NCI-H1694 (cell line): ENCODE measurements around the gene PLXNA2.

Experiments used
- DNase-seq: peaks from one replicate; lab custom pipeline; 2025; lab: John Stamatoyannopoulos, UW

The PLXNA2 gene

GRCh38 chr1:208179263-208179816 lies 64.8 kb downstream of the PLXNA2 start:
- no peak for DNase-seq

DNA sequence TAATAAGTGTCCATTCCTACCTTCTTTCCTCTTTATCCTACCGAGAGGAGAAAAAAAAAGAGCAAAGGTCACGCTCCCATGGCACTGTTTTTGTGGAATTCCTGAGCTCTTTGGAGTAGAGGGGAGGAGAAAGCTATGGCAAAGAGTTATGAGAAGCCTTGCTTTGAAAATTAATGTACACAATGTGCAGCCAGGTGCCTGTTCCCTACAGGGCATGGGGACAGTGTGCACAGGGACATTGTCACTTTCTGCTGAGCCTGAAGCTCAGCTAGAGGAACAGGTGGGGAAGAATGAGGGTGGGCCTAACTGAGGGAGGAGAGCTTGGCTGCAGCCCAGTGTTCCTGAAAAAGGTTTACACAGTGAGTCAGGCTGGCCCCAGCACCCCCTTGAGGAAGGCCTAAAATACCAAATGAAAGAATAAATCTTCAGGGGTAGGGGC lies 66.1 kb downstream of the PLXNA2 start:
- DNase-seq = peak; percentile 56

- DNase-seq = no peak
Measured at GRCh38 chr1:208177656-208178055, 66.5 kb downstream of the PLXNA2 start.

DNA sequence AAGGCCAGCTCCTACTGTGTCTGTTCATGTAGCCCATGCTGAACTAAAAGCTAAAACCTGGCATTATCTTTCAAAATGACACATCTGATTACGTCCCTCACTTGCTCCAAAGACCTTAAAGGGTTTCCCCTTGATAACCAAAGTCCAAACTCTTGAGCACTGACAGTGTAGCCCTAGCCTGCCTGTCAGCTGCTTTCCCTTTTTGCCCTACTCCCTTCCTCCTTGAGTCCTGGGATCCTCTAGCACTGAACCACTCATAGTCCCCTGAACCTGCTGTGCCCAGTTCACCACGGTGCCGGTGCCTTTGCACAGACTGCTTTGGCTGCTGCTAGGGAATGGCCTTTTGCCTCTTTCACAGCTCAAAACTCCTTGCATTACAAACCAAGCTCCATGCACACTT lies 67.5 kb downstream of the PLXNA2 start:
- DNase-seq = no peak

DNA sequence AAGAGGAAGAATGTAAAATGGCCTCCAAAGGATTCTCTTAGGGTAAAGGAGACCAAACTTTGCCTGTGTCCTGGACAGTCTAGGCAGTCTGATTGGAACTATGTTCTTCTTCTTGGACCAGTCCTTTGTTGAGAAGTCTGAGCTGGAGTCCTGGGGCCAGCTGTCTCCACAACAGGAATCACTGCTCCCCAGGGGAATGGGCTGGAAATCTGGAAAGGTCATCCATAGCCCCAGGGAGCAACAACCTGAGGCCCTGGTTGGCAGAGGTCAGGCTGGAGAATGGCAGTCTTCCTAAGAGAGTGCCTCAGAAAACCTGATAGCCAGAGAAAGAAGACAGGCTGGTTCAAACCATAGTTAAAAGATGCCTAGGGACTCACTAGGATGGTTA lies 68.7 kb downstream of the PLXNA2 start:
- no peak for DNase-seq

DNA sequence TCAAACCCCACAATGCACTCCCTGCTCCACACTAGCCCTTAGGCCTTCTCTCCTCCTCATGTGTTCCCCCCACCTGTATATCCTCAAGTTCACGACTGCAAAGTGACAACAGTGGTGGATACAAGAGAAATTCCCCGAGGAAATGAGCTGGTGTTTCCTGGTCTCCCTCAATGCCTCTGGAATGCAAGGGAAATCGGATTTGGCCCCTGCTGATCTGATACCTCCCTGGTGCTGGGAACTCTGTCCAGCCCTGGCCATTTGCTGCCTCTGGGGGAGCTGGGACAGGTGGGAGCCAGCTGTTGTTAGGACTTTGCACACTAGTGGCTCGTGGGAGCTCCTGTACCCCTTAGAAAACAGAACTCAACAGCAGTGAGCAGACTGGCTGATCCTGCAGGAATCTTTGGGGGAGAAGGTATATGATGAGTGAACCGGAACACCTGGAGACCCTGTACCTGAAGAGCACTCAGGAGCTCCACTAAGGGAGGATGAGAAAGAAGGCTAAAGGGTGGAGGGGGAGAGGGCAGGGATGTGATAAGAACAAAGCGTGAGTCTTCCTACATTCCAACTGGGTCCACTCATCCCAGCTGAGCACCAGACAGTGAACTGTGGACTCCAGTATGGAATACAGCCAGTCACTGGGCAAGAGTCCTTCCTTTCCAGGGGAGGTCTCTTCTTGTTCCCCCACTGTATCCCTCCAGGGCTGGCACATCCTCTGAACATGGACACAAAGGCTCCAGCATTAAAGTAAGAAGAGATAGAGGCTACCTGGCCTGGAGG lies 69.3 kb downstream of the PLXNA2 start:
- no peak for DNase-seq

GRCh38 chr1:208174200-208174599 lies 70.0 kb downstream of the PLXNA2 start:
- no peak for DNase-seq

- no peak for DNase-seq
Measured at GRCh38 chr1:208173749-208174148, 70.4 kb downstream of the PLXNA2 start.

DNA sequence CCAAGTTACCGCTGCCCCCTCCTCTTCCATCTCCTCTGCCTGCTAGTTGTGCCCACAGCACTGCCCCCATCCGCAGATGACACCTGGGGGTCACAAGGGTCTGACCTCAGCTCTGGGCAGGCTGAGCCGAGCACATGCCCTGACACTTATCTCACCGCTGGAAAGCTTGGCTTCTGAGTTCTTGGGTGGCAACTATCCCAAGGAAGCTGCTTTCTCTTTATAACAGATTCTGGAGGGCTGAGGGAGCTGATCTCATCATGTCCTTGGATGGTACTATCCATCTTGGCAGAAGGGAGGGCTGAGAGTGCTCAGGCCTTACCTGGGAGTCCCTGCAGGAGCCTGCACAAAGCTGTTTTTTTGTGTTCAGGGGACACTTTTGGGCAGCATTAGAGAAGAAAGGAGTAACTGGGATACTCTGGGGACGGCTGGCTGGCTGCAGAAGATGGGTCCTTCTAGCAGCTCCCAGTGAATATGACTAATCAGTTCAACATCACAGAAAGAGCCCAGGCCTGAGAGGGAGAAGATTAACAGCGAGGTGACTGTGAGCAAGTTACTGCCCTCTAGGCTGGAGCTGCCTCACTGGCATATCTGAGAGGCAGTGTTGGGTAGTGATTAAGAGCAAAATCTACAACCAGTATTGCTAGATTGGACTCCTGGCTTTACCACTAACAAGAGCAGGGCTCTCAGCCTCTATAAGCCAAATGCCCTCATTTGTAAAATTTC lies 71.6 kb downstream of the PLXNA2 start:
- DNase-seq = no peak

DNA sequence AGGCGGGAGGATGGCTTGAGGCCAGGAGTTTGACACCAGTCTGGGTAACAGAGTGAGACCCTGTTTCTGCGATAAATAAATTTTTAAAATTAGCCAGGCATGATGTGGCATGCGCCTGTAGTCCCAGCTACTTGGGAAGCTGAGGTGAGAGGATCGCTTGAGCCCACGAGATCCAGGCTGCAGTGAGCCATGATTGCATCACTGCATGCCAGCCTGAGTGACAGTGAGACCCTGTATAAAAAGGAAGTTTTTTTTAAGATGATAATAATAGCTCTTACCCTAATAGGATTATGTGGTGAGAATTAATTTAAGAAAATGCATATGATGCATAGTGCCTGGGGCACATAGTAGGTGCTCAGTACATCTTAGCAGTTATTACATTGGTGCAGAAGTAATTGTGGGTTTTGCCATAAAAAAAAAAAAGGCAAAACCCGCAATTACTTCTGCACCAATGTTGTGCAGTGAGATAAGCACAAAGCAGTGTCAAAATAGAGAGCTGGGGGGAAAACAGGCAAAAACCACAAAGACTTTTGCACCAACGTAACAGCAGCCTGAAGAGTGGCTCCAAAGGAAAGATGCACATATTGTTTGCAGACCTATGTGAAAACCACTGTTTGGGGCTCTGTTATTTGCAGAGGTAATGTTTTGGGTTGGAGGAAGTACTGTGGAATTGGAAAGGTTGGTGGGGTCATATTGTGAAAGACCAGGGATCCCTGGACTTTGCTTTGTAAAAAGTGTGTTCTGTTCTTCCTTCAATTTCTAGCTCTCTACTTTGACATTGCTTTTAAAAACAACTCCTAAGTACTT lies 72.4 kb downstream of the PLXNA2 start:
- DNase-seq = no peak

DNA sequence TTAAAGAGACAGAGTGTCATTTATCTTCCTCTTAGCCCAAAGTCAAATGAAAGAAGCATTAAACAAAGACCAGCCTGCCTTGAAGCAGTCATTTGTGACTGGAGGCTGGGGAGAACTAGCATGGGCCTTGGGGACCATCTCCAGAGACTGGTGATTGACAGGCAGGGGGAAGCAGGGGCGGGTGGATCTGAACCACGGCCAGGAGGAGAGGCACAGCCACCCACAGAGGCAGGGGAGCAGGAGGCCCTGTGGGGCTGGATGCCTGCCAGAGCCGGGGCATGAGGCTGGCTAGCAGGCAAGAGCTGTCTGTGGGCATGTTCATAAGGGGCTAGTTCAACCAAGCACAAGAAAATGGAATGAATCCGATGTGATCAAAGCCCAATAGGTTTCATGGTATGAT lies 73.9 kb downstream of the PLXNA2 start:
- peak; percentile 88 for DNase-seq

- DNase-seq = no peak
Measured at GRCh38 chr1:208169081-208169879, 74.9 kb downstream of the PLXNA2 start.

GRCh38 chr1:208167261-208167869 lies 76.8 kb downstream of the PLXNA2 start:
- DNase-seq = no peak

DNA sequence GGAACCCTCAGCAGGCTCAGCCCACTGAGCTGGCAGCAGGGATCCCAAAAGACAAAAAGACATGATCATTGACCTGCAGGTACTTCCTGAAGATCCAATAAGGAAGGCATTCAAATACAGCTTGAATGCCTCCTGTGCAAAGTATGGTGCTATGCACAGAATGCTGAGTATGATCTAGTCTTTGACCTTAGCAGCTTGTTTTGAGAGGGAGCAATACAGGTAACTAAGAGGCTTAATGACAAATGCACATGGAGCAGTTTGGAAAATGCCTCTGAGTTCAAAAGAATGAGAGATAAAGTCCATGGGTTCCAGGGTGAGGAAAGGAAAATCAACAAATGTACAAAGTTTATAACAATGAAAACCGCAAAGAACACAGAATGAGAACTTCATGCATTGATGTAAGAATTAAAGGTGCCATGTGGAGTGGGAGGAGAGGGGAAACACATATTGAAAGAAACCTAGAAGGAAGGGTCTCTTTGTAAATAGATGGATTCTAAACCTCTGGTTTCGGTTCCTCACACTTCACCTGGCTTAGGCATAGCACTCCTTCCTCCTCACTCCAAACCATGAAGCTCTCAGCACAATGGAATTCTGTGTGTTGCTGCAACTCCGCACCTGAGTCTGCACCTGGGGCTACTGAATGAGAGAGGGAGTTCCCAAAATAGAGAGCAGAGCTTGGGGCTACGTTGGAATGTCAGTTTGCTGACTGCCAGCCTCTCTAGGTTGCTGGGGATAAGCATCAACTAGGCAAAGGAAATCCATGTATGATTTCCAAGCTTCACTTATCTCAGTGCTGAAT lies 77.6 kb downstream of the PLXNA2 start:
- DNase-seq = no peak

GRCh38 chr1:208165659-208166058 lies 78.5 kb downstream of the PLXNA2 start:
- DNase-seq = no peak

GRCh38 chr1:208164609-208165008 lies 79.6 kb downstream of the PLXNA2 start:
- no peak for DNase-seq

- DNase-seq = no peak
Measured at GRCh38 chr1:208163539-208163938, 80.6 kb downstream of the PLXNA2 start.

GRCh38 chr1:208162903-208163302 lies 81.3 kb downstream of the PLXNA2 start:
- no peak for DNase-seq

DNA sequence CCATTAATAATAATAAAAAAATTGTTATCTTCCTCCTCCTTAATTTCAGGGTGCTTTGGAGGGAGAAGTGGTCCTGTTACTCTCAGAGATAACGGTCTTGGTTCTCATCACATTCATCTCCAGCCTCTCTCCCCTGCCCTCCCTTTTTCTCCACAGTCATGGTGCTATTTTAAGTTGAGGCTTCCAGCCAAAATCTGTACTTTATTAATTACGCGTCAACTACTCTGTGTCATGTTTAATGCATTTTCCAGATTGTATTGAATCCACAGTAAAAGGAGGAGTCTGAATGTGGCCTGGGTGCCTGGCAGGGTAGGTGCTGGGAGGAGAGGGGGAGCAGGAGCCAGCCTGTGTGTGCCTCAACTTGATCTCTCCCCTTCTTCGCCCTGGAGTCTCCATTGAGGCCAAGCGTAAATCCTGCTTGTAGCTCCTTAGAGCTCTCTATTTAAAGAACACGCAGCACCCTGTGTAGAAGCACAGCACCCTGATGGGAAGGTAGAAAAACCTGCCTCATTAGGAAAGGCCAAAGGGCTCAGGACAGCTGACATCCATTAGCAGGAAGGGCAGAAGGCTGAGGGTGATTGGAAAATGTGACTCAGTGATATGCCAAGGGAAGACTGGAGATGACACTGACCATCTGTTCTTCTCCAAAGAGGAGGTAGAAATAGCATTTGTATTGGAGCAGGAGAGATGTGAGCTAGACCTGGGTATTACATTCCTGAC lies 82.4 kb downstream of the PLXNA2 start:
- DNase-seq = peak; percentile 94

DNA sequence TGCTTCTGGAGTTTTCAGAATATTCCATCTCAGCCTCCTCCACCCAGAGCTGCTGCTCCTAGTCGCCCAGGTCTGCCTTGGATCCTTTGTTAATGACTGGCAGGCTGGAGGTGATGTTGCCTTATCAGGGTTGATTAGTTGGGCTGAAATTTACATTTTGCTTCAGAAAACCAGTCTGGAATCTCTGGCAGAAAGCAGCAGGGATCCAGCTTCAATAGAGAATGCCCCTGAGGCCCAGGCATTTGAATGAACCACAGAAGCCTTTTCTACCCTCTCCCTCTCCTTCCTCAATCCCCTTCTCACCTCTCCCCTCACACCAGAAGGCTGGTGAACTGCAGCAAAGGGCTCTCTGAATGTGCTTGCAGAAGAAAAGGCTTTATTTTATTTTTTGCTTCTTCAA lies 83.2 kb downstream of the PLXNA2 start:
- no peak for DNase-seq
